Measurements from ENCODE around the gene HHAT.

HHAT gene

GRCh38 chr1:210446479-210446878 is 117.8 kb downstream of the HHAT start:
- peak; percentile 29 to 73 for DNase-seq

GRCh38 chr1:210447456-210448057 is 118.9 kb downstream of the HHAT start:
- no peak for DNase-seq

- peak; percentile 13 to 30 for DNase-seq
Measured at GRCh38 chr1:210448297-210448892, 119.7 kb downstream of the HHAT start.

- DNase-seq = no peak
Measured at GRCh38 chr1:210455840-210456603, 127.3 kb downstream of the HHAT start.

GRCh38 chr1:210456731-210457255 is 128.1 kb downstream of the HHAT start:
- no peak for DNase-seq

- no peak for DNase-seq
Measured at GRCh38 chr1:210457568-210457967, 128.9 kb downstream of the HHAT start.

GRCh38 chr1:210464519-210465039 is 135.9 kb downstream of the HHAT start:
- peak; percentile 83 to 91 for DNase-seq

- DNase-seq = no peak
Measured at GRCh38 chr1:210465150-210465549, 136.4 kb downstream of the HHAT start.

GRCh38 chr1:210467440-210468043 is 138.8 kb downstream of the HHAT start:
- no peak for DNase-seq

- DNase-seq = no peak
Measured at GRCh38 chr1:210469441-210469840, 140.7 kb downstream of the HHAT start.

- DNase-seq = no peak
Measured at GRCh38 chr1:210475321-210475720, 146.6 kb downstream of the HHAT start.

- DNase-seq = no peak
Measured at GRCh38 chr1:210475806-210476205, 147.1 kb downstream of the HHAT start.

GRCh38 chr1:210476730-210477129 is 148.0 kb downstream of the HHAT start:
- no peak for DNase-seq

- peak in 1 of 2 experiments; percentile 32 for DNase-seq
Measured at GRCh38 chr1:210477328-210477924, 148.7 kb downstream of the HHAT start.

GRCh38 chr1:210478820-210479219 is 150.1 kb downstream of the HHAT start:
- DNase-seq = no peak

- DNase-seq = no peak
Measured at GRCh38 chr1:210482491-210482890, 153.8 kb downstream of the HHAT start.

- no peak for DNase-seq
Measured at GRCh38 chr1:210482945-210483617, 154.4 kb downstream of the HHAT start.

GRCh38 chr1:210483821-210484220 is 155.1 kb downstream of the HHAT start:
- DNase-seq = no peak

- no peak for DNase-seq
Measured at GRCh38 chr1:210487021-210487420, 158.3 kb downstream of the HHAT start.

- no peak for DNase-seq
Measured at GRCh38 chr1:210489491-210489890, 160.8 kb downstream of the HHAT start.

GRCh38 chr1:210490781-210491180 is 162.1 kb downstream of the HHAT start:
- no peak for DNase-seq

GRCh38 chr1:210496063-210496462 is 167.4 kb downstream of the HHAT start:
- DNase-seq = no peak
